Ramos (cell line): ENCODE results near the gene HECW1.

Source experiments
- in situ Hi-C: fragments of 300-500 bp; cut with MboI; formaldehyde crosslinking; loops from one replicate; pipeline ENCODE4 v1.14.3; 2022; ENCODE audit warnings: low sequenced_read_pairs; ENCODE audit not compliant: unreplicated experiment

HECW1 gene

GRCh38 chr7:43247757-43248156 lies 135.3 kb downstream of the HECW1 start:
- in situ Hi-C loops: no loop called here

- in situ Hi-C loops: no loop called here
Observed at GRCh38 chr7:43248553-43248952, 136.1 kb downstream of the HECW1 start.

- in situ Hi-C loops: no loop called here
Observed at GRCh38 chr7:43248961-43249822, 136.7 kb downstream of the HECW1 start.

- in situ Hi-C loops: no loop called here
Observed at GRCh38 chr7:43249823-43250145, 137.3 kb downstream of the HECW1 start.

GRCh38 chr7:43260980-43261878 lies 148.8 kb downstream of the HECW1 start:
- in situ Hi-C loops: loop anchor here (10.0 kb wide), 1 partner anchor 1316 kb away; no protein-coding TSS in a partner anchor

- in situ Hi-C loops: loop anchor here (10.0 kb wide), 1 partner anchor 1320 kb away; no protein-coding TSS in a partner anchor
Observed at GRCh38 chr7:43265139-43265538, 152.7 kb downstream of the HECW1 start.

GRCh38 chr7:43273939-43274719 lies 161.7 kb downstream of the HECW1 start:
- in situ Hi-C loops: no loop called here

- in situ Hi-C loops: no loop called here
Observed at GRCh38 chr7:43274752-43275151, 162.3 kb downstream of the HECW1 start.

GRCh38 chr7:43276547-43276946 lies 164.1 kb downstream of the HECW1 start:
- in situ Hi-C loops: no loop called here

GRCh38 chr7:43278088-43278644 lies 165.7 kb downstream of the HECW1 start:
- in situ Hi-C loops: no loop called here

- in situ Hi-C loops: no loop called here
Observed at GRCh38 chr7:43281268-43281667, 168.8 kb downstream of the HECW1 start.

- in situ Hi-C loops: no loop called here
Observed at GRCh38 chr7:43283706-43284105, 171.3 kb downstream of the HECW1 start.

- in situ Hi-C loops: no loop called here
Observed at GRCh38 chr7:43289826-43290225, 177.4 kb downstream of the HECW1 start.

GRCh38 chr7:43290978-43291377 lies 178.5 kb downstream of the HECW1 start:
- in situ Hi-C loops: no loop called here

GRCh38 chr7:43291789-43292188 lies 179.3 kb downstream of the HECW1 start:
- in situ Hi-C loops: no loop called here

- in situ Hi-C loops: no loop called here
Observed at GRCh38 chr7:43292384-43292783, 179.9 kb downstream of the HECW1 start.

- in situ Hi-C loops: no loop called here
Observed at GRCh38 chr7:43294080-43294630, 181.7 kb downstream of the HECW1 start.

GRCh38 chr7:43295429-43295828 lies 183.0 kb downstream of the HECW1 start:
- in situ Hi-C loops: no loop called here

GRCh38 chr7:43296306-43296705 lies 183.9 kb downstream of the HECW1 start:
- in situ Hi-C loops: no loop called here

GRCh38 chr7:43298617-43299016 lies 186.2 kb downstream of the HECW1 start:
- in situ Hi-C loops: no loop called here
